ENCODE data around the gene HPRT1.

The HPRT1 gene

GRCh38 chrX:134478374-134478773, 18.4 kb downstream of the HPRT1 start:
- no peak for DNase-seq

- DNase-seq, result no peak
Measured at GRCh38 chrX:134480061-134480460, 20.1 kb downstream of the HPRT1 start.

- DNase-seq, result no peak
Measured at GRCh38 chrX:134481339-134481738, 21.4 kb downstream of the HPRT1 start.

GRCh38 chrX:134482371-134482770, 22.4 kb downstream of the HPRT1 start:
- DNase-seq, result no peak

GRCh38 chrX:134484039-134484438, 24.1 kb downstream of the HPRT1 start:
- DNase-seq, result peak; percentile 54

- no peak for DNase-seq
Measured at GRCh38 chrX:134501941-134502340, 42.0 kb downstream of the HPRT1 start.

- DNase-seq, result no peak
Measured at GRCh38 chrX:134502686-134503085, 42.7 kb downstream of the HPRT1 start.

GRCh38 chrX:134512566-134512965, 52.6 kb downstream of the HPRT1 start:
- DNase-seq, result no peak

GRCh38 chrX:134513091-134513490, 53.1 kb downstream of the HPRT1 start:
- no peak for DNase-seq

GRCh38 chrX:134520860-134521390, 61.0 kb downstream of the HPRT1 start:
- peak; percentile 36 for DNase-seq

- no peak for DNase-seq
Measured at GRCh38 chrX:134524181-134524580, 64.2 kb downstream of the HPRT1 start.

- DNase-seq, result no peak
Measured at GRCh38 chrX:134525086-134525792, 65.3 kb downstream of the HPRT1 start.

GRCh38 chrX:134526399-134526798, 66.4 kb downstream of the HPRT1 start:
- DNase-seq, result no peak

- no peak for DNase-seq
Measured at GRCh38 chrX:134528960-134529359, 69.0 kb downstream of the HPRT1 start.

GRCh38 chrX:134529481-134529880, 69.5 kb downstream of the HPRT1 start:
- DNase-seq, result no peak

- no peak for DNase-seq
Measured at GRCh38 chrX:134530845-134531244, 70.9 kb downstream of the HPRT1 start.

- no peak for DNase-seq
Measured at GRCh38 chrX:134533352-134533751, 73.4 kb downstream of the HPRT1 start.

- DNase-seq, result no peak
Measured at GRCh38 chrX:134533952-134534351, 74.0 kb downstream of the HPRT1 start.

GRCh38 chrX:134537179-134537955, 77.4 kb downstream of the HPRT1 start:
- no peak for DNase-seq

- DNase-seq, result no peak
Measured at GRCh38 chrX:134538316-134538715, 78.4 kb downstream of the HPRT1 start.

- no peak for DNase-seq
Measured at GRCh38 chrX:134541906-134542305, 81.9 kb downstream of the HPRT1 start.

GRCh38 chrX:134542485-134542884, 82.5 kb downstream of the HPRT1 start:
- no peak for DNase-seq

- DNase-seq, result no peak
Measured at GRCh38 chrX:134543288-134543687, 83.3 kb downstream of the HPRT1 start.

GRCh38 chrX:134544135-134544512, 84.2 kb downstream of the HPRT1 start:
- DNase-seq, result no peak

All from activated CD4-positive, alpha-beta T cell treated with anti-CD3 and anti-CD28 coated beads, Interleukin-2, Interleukin-6, amounts not matched to agents 100 ng/mL and 50 ng/mL, durations not matched to agents 16 hours and 8 hours (primary cell).